Central memory CD8-positive, alpha-beta T cell (primary cell): Measurements from ENCODE around the gene CATSPERZ.

Experiments
- ATAC-seq: fragments of 150-1000 bp; cut with Tn5 transposase; replicated peaks from 2 replicates; pipeline ENCODE4 v1.10.0; 2022; ENCODE audit warnings: mild to moderate bottlenecking, moderate FRiP score, moderate number of reproducible peaks; ENCODE audit not compliant: poor library complexity, severe bottlenecking; ENCODE audit errors: extremely low read depth
- DNase-seq, 2 donors: peaks; one replicate each; pipeline ENCODE4 v3.0.0; 2021; ENCODE audit warnings: low spot score in 2 of 2
- H3K27ac Mint-ChIP-seq: one replicate; pipeline ENCODE4 v1.8.0; 2022; ENCODE audit warnings: low read depth, mild to moderate bottlenecking, moderate library complexity, mixed read lengths
- H3K27me3 Mint-ChIP-seq: one replicate; pipeline ENCODE4 v1.8.0; 2022; ENCODE audit warnings: mixed read lengths
- H3K36me3 Mint-ChIP-seq: one replicate; pipeline ENCODE4 v1.8.0; 2022; ENCODE audit warnings: mild to moderate bottlenecking, moderate library complexity, mixed read lengths; ENCODE audit not compliant: insufficient read depth
- H3K4me1 Mint-ChIP-seq: one replicate; pipeline ENCODE4 v1.8.0; 2022; ENCODE audit warnings: mixed read lengths
- H3K4me3 Mint-ChIP-seq: one replicate; pipeline ENCODE4 v1.8.0; 2022; ENCODE audit warnings: mild to moderate bottlenecking, moderate library complexity, mixed read lengths
- H3K9me3 Mint-ChIP-seq: one replicate; pipeline ENCODE4 v1.8.0; 2022; ENCODE audit warnings: mixed read lengths

The CATSPERZ gene

DNA sequence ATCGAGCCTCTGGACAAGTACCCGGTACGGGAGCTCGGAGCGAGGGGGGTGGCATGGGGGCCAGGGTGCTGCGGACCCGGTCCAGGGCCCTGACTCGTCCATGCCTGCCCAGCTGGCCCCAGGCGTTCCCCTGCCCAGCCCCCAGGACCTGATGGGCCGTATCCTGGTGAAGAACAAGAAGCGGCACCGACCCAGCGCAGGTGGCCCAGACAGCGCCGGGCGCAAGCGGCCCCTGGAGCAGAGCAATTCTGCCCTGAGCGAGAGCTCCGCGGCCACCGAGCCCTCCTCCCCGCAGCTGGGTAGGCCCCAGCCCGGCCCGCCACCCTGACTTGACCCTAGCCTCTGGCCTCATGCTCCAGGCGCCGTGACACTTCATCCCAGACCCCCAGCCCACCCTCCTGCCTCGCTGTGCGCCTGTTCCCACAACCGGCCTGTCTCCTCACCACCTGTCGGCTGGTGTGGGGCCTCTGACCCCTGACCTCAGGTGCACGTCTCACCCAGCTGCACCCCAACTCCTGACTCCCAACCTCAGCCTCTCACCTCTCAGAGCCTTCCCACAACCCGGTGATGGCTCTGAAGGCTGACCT is 41.1 kb upstream of the CATSPERZ start:
- Mint-ChIP-seq H3K36me3 (peaks cover 11% of the 10 kb centered on the region), H3K9me3 (no peaks in the 10 kb centered on the region), H3K4me1 (peaks cover 11% of the 10 kb centered on the region), H3K27me3 (no peaks in the 10 kb centered on the region), H3K4me3 (no peak overlapping the region), H3K27ac (no peak overlapping the region)
- ATAC-seq (no peak), DNase-seq (no peak)

DNA sequence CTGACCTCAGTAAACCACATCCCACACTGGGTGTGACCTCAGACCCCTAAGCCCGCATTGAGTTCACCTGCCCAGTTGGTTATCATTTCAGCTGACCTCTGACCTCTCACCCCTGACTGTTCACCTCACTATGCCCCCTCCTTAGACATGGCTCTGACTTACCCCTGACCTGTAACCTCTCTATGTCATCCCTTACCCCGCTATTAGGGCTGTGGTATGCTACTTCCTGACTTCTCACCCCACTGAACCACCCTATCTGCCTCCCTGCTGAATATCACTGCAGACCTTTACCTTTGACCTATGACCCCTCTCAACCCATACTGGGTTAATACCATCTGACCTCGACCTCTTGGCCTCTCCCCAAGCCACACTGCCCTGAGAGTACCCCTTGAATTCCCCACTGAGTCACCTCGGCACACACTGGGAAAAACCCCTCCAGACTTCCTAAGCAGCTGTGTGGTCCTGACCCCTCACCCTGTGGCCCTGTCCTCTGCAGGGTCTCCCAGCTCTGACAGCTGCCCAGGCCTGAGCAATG is 40.6 kb upstream of the CATSPERZ start:
- no peaks in the 10 kb centered on the region for H3K27me3 Mint-ChIP-seq
- ATAC-seq, result no peak
- H3K36me3 Mint-ChIP-seq, result peaks cover 11% of the 10 kb centered on the region
- peak overlapping the region; percentile 47 for H3K27ac Mint-ChIP-seq
- no peaks in the 10 kb centered on the region for H3K9me3 Mint-ChIP-seq
- no peak for DNase-seq
- no peak overlapping the region for H3K4me3 Mint-ChIP-seq
- H3K4me1 Mint-ChIP-seq, result peaks cover 11% of the 10 kb centered on the region

DNA sequence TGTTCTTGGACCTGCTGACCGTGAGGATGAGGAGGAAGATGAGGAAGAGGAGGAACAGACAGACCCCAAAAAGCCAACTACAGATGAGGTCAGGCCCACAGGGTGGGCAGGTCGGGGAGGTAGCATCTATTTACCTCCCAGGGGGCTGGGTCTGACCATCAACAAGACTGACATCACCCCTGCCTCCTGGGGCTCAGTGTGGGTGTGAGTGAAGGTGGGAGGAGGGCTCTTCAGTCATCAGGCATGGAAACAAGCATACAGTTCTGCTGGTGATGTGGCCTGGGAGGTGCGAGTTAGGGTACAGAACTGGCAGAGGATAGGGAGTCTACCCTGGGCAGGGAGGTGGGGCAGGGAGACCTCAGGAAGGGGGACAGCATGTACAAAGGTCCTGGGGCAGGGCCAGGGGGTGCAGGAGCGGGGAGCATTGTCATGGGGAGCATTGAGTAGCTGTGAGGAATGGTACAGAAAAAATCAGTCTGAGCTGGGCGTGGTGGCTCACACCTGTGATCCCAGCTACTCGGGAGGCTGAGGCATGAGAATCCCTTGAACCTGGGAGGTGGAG is 39.9 kb upstream of the CATSPERZ start:
- Mint-ChIP-seq H3K27me3 (no peaks in the 10 kb centered on the region), H3K36me3 (peaks cover 11% of the 10 kb centered on the region), H3K4me1 (peaks cover 11% of the 10 kb centered on the region), H3K4me3 (no peak overlapping the region), H3K9me3 (no peaks in the 10 kb centered on the region), H3K27ac (peak overlapping the region; percentile 47)
- no peak for DNase-seq
- ATAC-seq, result no peak

DNA sequence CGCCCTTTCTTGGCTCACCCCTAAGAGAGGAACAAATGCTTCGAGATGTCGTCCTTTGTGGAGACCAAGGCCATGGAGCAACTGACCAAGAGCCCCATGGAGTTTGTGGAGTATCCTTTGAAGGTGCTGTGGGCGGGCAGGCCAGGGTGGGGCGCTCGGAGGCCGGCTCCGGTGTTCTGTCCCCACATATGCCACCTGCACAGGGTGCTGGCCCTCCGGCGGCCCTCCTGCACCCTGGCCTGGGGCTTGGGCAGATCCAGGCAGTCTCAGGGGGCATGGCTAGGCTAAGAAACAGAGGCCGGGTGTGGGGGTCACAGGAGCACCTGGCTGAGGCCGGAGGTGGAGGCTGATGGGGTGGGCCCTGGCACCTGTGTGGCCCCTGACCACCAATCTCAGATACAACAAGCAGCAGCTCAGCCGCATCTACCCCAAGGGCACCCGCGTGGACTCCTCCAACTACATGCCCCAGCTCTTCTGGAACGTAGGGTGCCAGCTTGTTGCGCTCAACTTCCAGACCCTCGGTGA is 38.5 kb upstream of the CATSPERZ start:
- ATAC-seq, result no peak
- Mint-ChIP-seq H3K4me3 (no peak overlapping the region), H3K27me3 (no peaks in the 10 kb centered on the region), H3K9me3 (no peaks in the 10 kb centered on the region), H3K27ac (no peak overlapping the region), H3K36me3 (peaks cover 13% of the 10 kb centered on the region), H3K4me1 (peaks cover 11% of the 10 kb centered on the region)
- no peak for DNase-seq

DNA sequence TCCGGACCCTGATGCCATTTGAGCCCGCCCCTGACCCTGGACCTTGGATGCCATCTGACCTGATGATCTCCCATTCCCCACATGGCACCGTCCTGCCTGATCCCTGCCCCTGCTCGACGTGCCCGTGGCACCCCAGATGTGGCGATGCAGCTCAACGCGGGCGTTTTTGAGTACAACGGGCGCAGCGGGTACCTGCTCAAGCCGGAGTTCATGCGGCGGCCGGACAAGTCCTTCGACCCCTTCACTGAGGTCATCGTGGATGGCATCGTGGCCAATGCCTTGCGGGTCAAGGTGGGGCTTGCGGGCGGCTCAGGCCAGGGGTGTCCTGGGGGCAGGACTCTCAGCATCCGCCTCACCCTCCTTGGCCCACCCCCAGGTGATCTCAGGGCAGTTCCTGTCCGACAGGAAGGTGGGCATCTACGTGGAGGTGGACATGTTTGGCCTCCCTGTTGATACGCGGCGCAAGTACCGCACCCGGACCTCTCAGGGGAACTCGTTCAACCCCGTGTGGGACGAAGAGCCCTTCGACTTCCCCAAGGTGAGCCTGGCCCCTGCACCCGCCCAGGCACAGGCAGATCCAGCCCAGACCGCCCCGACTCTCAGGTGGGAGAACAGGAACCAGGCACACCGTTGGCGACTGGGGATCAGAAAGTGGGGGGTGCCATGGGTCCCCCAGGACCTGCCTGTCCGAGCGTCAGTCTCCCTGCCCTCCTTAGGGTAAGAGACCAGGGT is 37.7 kb upstream of the CATSPERZ start:
- Mint-ChIP-seq H3K4me1 (peaks cover 11% of the 10 kb centered on the region), H3K27me3 (no peaks in the 10 kb centered on the region), H3K27ac (no peak overlapping the region), H3K36me3 (peaks cover 14% of the 10 kb centered on the region), H3K4me3 (no peak overlapping the region), H3K9me3 (no peaks in the 10 kb centered on the region)
- ATAC-seq (no peak), DNase-seq (no peak)

DNA sequence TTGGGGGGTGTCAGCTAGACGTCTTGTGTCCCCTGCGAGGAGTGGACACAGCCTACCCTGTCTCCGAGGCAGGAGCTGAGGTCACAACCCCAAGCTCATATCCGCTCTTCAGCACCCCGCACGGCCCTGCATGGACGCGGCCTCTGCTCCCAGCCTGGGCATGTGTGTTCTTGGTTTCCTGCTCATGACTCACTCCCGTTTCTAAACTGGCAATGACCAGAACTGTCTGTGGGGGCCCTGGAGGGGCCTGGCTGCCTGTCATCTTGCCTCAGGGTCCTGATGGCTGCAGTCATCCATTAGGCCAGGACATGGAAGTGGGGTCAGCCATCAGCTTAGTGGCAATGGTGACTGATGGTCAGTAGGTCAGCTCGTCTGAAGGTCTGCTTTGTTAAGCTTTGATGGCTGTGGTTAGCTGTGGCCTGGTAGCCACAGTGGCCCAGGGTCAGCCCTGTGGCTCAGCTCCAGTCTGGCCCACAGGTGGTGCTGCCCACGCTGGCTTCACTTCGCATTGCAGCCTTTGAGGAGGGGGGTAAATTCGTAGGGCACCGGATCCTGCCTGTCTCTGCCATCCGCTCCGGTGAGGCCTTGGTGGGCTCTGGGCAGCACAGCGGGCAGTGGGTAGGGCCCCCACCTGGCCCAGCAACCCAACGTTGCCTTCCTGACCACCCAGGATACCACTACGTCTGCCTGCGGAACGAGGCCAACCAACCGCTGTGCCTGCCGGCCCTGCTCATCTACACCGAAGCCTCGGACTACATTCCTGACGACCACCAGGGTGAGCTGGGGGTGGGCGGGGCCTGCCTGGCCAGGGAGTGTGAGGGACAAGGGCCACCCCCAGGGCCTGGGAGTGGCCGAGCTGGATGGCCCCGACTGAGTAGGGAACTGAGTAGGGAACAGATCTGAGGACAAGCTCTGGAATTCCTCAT is 36.9 kb upstream of the CATSPERZ start:
- Mint-ChIP-seq H3K4me1 (peaks cover 17% of the 10 kb centered on the region), H3K36me3 (peaks cover 8% of the 10 kb centered on the region), H3K4me3 (no peak overlapping the region), H3K27ac (no peak overlapping the region), H3K9me3 (no peaks in the 10 kb centered on the region), H3K27me3 (no peaks in the 10 kb centered on the region)
- DNase-seq, result no peak
- ATAC-seq, result no peak

DNA sequence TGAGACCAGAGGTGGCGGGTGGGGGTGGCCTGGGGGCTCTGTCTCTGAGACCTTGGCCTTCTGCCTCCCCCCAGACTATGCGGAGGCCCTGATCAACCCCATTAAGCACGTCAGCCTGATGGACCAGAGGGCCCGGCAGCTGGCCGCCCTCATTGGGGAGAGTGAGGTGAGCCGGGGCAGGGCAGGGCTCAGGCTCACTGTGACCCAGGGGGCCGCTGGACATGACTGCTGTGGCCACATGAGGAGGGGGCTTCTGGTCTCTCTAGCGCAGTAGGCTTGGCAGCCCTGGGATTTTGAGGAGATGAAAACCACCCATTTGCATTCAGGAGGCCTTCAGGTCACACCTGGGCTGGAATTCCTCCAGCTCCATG is 36.2 kb upstream of the CATSPERZ start:
- Mint-ChIP-seq H3K4me1 (peaks cover 23% of the 10 kb centered on the region), H3K9me3 (no peaks in the 10 kb centered on the region), H3K4me3 (no peak overlapping the region), H3K27ac (no peak overlapping the region), H3K36me3 (peaks cover 6% of the 10 kb centered on the region), H3K27me3 (no peaks in the 10 kb centered on the region)
- DNase-seq, result no peak
- ATAC-seq, result no peak

DNA sequence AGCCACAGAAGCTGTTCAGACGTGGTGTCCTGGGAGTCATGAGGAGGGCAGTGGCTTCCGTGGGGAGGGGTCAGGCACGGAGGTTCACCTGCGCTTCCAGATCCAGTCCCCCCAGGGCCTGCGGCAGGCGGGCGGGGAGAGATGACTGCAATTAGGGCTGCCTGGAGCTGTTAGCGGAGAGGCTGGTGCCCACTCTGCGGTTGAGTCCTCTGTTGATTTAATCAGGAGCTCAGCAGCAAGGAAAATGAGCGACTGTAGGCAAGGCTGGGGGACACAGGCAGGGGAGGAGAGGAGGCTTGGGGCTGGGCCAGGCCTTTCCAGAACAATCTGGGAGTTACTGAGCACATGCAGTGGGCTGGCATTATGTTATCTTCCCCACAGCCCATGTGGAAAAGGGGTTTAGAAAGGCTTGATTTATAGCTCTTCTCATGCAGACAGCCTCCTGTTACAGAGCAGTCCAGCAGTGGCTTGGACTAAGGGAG is 35.7 kb upstream of the CATSPERZ start:
- ATAC-seq (no peak), DNase-seq (no peak)
- Mint-ChIP-seq H3K27me3 (no peaks in the 10 kb centered on the region), H3K9me3 (no peaks in the 10 kb centered on the region), H3K4me1 (peaks cover 26% of the 10 kb centered on the region), H3K36me3 (peaks cover 6% of the 10 kb centered on the region), H3K4me3 (no peak overlapping the region), H3K27ac (no peak overlapping the region)

DNA sequence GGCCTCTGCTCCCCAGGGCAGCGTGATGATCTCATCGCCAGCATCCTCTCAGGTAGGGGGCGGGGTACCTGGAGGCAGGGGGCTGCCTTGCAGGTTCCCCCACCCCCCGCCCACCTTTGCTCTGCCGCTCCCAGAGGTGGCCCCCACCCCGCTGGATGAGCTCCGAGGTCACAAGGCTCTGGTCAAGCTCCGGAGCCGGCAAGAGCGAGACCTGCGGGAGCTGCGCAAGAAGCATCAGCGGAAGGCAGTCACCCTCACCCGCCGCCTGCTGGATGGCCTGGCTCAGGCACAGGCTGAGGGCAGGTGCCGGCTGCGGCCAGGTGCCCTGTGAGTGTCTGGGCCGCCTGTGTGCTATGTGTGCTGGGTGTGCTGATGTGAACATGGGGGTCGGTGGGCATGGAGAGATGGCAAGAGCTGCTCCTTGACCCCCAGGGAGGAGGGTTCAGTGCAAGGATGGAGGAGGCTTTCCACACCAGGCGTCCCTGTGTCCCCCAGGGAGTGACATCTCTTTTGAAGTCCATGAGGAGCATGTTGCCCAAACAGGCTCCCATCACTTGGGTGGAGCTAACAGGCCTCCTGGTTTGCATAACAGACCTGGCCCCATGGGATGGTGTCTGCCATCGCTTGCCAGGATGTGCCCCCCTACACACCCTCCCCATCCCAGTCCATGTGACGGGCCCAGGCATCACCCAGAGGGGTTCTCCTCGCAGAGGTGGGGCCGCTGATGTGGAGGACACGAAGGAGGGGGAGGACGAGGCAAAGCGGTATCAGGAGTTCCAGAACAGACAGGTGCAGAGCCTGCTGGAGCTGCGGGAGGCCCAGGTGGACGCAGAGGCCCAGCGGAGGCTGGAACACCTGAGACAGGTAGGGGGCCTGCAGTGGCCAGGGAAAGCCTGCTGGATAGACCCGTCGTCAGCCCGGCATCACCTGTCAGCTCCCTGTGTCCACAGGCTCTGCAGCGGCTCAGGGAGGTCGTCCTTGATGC is 34.7 kb upstream of the CATSPERZ start:
- H3K4me1 Mint-ChIP-seq, result peaks cover 22% of the 10 kb centered on the region
- H3K9me3 Mint-ChIP-seq, result no peaks in the 10 kb centered on the region
- ATAC-seq (no peak), DNase-seq (no peak)
- H3K4me3 Mint-ChIP-seq, result no peak overlapping the region
- H3K27ac Mint-ChIP-seq, result no peak overlapping the region
- peaks cover 13% of the 10 kb centered on the region for H3K36me3 Mint-ChIP-seq
- H3K27me3 Mint-ChIP-seq, result no peaks in the 10 kb centered on the region

DNA sequence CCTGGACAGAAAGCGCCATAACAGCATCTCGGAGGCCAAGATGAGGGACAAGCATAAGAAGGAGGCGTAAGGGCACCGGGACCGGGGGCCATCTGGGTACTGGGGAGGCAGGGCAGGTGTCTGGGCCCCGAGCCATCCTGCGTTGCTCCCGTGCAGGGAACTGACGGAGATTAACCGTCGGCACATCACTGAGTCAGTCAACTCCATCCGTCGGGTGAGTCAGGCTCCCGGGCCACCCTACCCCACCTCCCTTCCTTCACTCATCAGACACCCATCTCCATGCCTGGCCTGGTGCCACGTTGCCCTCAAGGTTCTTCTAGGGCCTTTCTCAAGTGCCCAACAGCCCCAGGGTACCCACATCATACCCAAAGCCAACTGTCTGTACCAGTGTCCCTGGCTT is 33.8 kb upstream of the CATSPERZ start:
- Mint-ChIP-seq H3K27me3 (no peaks in the 10 kb centered on the region), H3K9me3 (no peaks in the 10 kb centered on the region), H3K4me3 (no peak overlapping the region), H3K27ac (no peak overlapping the region), H3K36me3 (peaks cover 21% of the 10 kb centered on the region), H3K4me1 (peaks cover 24% of the 10 kb centered on the region)
- DNase-seq, result no peak
- ATAC-seq, result no peak

DNA sequence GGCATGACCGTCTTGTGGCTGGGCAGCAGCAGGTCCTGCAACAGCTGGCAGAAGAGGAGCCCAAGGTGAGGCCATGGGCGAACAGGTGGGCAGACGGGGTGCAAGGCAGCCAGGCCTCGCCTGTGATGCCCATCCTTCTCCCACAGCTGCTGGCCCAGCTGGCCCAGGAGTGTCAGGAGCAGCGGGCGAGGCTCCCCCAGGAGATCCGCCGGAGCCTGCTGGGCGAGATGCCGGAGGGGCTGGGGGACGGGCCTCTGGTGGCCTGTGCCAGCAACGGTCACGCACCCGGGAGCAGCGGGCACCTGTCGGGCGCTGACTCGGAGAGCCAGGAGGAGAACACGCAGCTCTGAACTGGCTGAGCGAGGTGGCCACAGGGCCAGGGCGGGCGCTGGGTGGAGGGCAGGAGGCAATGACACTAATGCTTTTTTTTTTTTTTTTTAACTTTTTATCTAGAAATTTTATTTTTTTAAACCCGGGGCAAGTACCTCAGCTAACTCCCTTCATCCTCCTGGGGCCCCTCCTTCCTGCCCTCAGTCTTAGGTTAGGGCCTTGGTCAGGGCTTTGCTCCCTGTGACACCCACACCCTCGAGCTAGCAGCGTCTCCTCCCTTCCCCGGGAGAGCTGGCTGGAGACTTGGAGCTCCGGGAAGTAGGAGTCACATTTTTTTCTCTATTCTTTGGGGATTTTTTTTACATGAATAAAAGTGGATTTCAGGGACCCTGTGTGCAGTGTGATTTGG is 32.8 kb upstream of the CATSPERZ start:
- peak overlapping the region; percentile 13 for H3K4me3 Mint-ChIP-seq

More for the DNA sequence above, 32.8 kb upstream of the CATSPERZ start:
- Mint-ChIP-seq H3K4me1 (peaks cover 32% of the 10 kb centered on the region), H3K27me3 (no peaks in the 10 kb centered on the region), H3K36me3 (peaks cover 27% of the 10 kb centered on the region), H3K9me3 (no peaks in the 10 kb centered on the region), H3K27ac (no peak overlapping the region)
- no peak for DNase-seq
- ATAC-seq, result no peak
